ENCODE data around the gene TRIM67. TPM values are rescaled to one million over a fixed set of nuclear protein-coding genes. Genes with fewer than 3 reads are reported as not detected.

The TRIM67 gene
- total and polyA plus RNA-seq, 4 experiments from 2014 or later, result not detected

DNA sequence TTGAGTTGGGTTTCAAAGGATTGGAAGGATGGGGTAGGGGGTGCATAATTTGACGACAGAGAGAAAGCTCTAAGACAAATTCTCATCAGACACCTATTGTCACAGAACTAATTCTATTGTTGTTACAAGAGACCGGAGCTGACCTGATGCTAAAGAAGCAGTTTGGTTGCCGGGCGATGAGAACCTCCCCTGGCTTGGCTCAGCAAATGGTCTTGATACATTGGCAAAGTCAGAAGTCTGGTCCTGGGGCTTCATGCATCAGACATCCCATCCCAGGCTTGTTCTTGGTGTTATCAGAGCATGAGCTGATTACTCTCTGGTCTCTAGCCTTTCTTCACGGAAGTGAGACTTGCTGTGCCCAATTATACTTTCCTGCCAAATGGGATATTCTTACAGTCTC is 15.4 kb downstream of the TRIM67 start:
- no peak for DNase-seq
- Histone ChIP-seq H3K4me3 (ENCODE audit: low read length in 2 of 2) (no peak overlapping the region), H3K9me3 (ENCODE audit: control insufficient read depth in 1 of 2, low read length in 2 of 2) (no peaks in the 10 kb centered on the region), H3K4me1 (ENCODE audit: insufficient read depth, low read length) (no peaks in the 10 kb centered on the region), H3K27ac (ENCODE audit: low read depth, low read length) (no peak overlapping the region), H3K27me3 (ENCODE audit: insufficient read depth, low read length) (peaks cover 14% of the 10 kb centered on the region), H3K36me3 (ENCODE audit: insufficient read depth, low read length) (no peaks in the 10 kb centered on the region)
- Mint-ChIP-seq H3K4me3 (no peak overlapping the region), H3K4me1 (no peaks in the 10 kb centered on the region), H3K27ac (no peak overlapping the region), H3K27me3 (peaks cover 30 to 50% of the 10 kb centered on the region in 2 donors), H3K36me3 (no peaks in the 10 kb centered on the region), H3K9me3 (peaks cover 0 to 11% (median 0%) of the 10 kb centered on the region in 8 donors)
- intact Hi-C loops (cut with micrococcal nuclease), result no loop called here
- ChIA-PET CTCF (ENCODE audit: partially characterized antibody) (interaction anchor here (0.6 kb wide), 1 partner anchor 29 kb away, joined by 4 read pairs; no protein-coding TSS in a partner anchor), POLR2A (ENCODE audit: partially characterized antibody) (no interaction called here)

DNA sequence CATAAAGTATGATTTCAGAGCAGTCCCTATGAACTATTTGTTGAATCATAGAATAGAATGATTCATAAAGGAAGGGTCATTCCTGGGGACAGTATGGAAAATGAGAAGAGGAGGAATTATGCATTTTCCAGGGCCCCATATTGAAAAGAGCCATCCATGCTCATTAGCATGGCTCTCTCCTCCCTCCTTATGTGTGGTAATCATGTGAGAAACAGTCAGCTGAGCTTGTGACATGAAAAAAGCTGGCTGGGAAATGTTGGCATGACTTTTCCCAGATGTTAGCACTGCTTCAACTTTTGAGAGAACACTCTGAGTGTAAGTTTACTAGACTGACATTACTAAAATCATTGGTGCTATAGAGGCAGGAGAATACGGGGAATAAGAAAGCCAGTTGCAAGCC is 16.1 kb downstream of the TRIM67 start:
- Histone ChIP-seq H3K9me3 (ENCODE audit: control insufficient read depth in 1 of 2, low read length in 2 of 2) (no peaks in the 10 kb centered on the region), H3K4me3 (ENCODE audit: low read length in 2 of 2) (no peak overlapping the region), H3K36me3 (ENCODE audit: insufficient read depth, low read length) (no peaks in the 10 kb centered on the region), H3K27ac (ENCODE audit: low read depth, low read length) (no peak overlapping the region), H3K4me1 (ENCODE audit: insufficient read depth, low read length) (no peaks in the 10 kb centered on the region), H3K27me3 (ENCODE audit: insufficient read depth, low read length) (peaks cover 14% of the 10 kb centered on the region)
- no peaks in the 10 kb centered on the region for H3K4me1 Mint-ChIP-seq
- peaks cover 0 to 11% (median 0%) of the 10 kb centered on the region in 8 donors for H3K9me3 Mint-ChIP-seq
- ChIA-PET POLR2A (ENCODE audit: partially characterized antibody) (no interaction called here), CTCF (ENCODE audit: partially characterized antibody) (no interaction called here)
- DNase-seq, result no peak
- peaks cover 32 to 48% of the 10 kb centered on the region in 2 donors for H3K27me3 Mint-ChIP-seq
- no peaks in the 10 kb centered on the region for H3K36me3 Mint-ChIP-seq
- intact Hi-C loops (cut with micrococcal nuclease), result no loop called here
- no peak overlapping the region for H3K27ac Mint-ChIP-seq
- H3K4me3 Mint-ChIP-seq, result no peak overlapping the region

DNA sequence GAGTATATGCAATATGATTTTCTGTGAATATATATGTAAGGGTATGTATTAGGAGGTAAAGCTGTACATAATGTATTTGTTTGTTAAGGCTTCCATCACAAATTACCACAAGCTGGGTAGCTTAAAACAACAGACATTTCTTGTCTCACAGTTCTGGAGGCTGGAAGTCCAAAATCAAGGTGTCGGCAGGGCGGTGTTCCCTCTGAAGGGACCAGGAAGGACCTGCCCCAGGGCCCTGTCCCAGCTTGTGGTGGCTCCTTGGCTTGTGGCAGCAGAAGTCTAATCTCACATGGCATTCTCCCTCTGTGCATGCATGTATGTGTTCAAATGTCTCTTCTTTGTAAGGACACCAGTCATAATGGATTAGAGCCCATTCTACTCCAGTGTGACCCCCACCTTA is 17.1 kb downstream of the TRIM67 start:
- CTCF ChIA-PET (ENCODE audit: partially characterized antibody), result no interaction called here
- Mint-ChIP-seq H3K27me3 (peaks cover 35 to 50% of the 10 kb centered on the region in 2 donors), H3K27ac (no peak overlapping the region), H3K9me3 (peaks cover 0 to 11% (median 0%) of the 10 kb centered on the region in 8 donors), H3K36me3 (no peaks in the 10 kb centered on the region), H3K4me3 (no peak overlapping the region), H3K4me1 (no peaks in the 10 kb centered on the region)
- H3K9me3 ChIP-seq (ENCODE audit: control insufficient read depth in 1 of 2, low read length in 2 of 2), result no peaks in the 10 kb centered on the region
- no peaks in the 10 kb centered on the region for H3K36me3 ChIP-seq (ENCODE audit: insufficient read depth, low read length)
- H3K4me3 ChIP-seq (ENCODE audit: low read length in 2 of 2), result no peak overlapping the region
- no peak for DNase-seq
- intact Hi-C loops (cut with micrococcal nuclease), result no loop called here
- POLR2A ChIA-PET (ENCODE audit: partially characterized antibody), result no interaction called here
- no peaks in the 10 kb centered on the region for H3K4me1 ChIP-seq (ENCODE audit: insufficient read depth, low read length)
- H3K27me3 ChIP-seq (ENCODE audit: insufficient read depth, low read length), result peaks cover 14% of the 10 kb centered on the region
- no peak overlapping the region for H3K27ac ChIP-seq (ENCODE audit: low read depth, low read length)

- Mint-ChIP-seq H3K27me3 (peaks cover 36 to 48% of the 10 kb centered on the region in 2 donors), H3K9me3 (peaks cover 0 to 11% (median 0%) of the 10 kb centered on the region in 8 donors), H3K36me3 (no peaks in the 10 kb centered on the region), H3K4me3 (no peak overlapping the region), H3K4me1 (no peaks in the 10 kb centered on the region), H3K27ac (no peak overlapping the region)
- ChIA-PET POLR2A (ENCODE audit: partially characterized antibody) (no interaction called here), CTCF (ENCODE audit: partially characterized antibody) (no interaction called here)
- Histone ChIP-seq H3K4me3 (ENCODE audit: low read length in 2 of 2) (no peak overlapping the region), H3K36me3 (ENCODE audit: insufficient read depth, low read length) (no peaks in the 10 kb centered on the region), H3K27me3 (ENCODE audit: insufficient read depth, low read length) (peaks cover 14% of the 10 kb centered on the region), H3K4me1 (ENCODE audit: insufficient read depth, low read length) (no peaks in the 10 kb centered on the region), H3K9me3 (ENCODE audit: control insufficient read depth in 1 of 2, low read length in 2 of 2) (no peaks in the 10 kb centered on the region), H3K27ac (ENCODE audit: low read depth, low read length) (no peak overlapping the region)
- intact Hi-C loops (cut with micrococcal nuclease), result no loop called here
- DNase-seq, result no peak
Observed at GRCh38 chr1:231180034-231180433, 18.2 kb downstream of the TRIM67 start.

- H3K27ac ChIP-seq (ENCODE audit: low read depth, low read length), result no peak overlapping the region
- intact Hi-C loops (cut with micrococcal nuclease), result no loop called here
- Mint-ChIP-seq H3K4me3 (no peak overlapping the region), H3K27me3 (peaks cover 41 to 45% of the 10 kb centered on the region in 2 donors), H3K27ac (no peak overlapping the region), H3K9me3 (peaks cover 0 to 11% (median 0%) of the 10 kb centered on the region in 8 donors), H3K4me1 (no peaks in the 10 kb centered on the region), H3K36me3 (no peaks in the 10 kb centered on the region)
- no peak overlapping the region for H3K4me3 ChIP-seq (ENCODE audit: low read length in 2 of 2)
- H3K36me3 ChIP-seq (ENCODE audit: insufficient read depth, low read length), result no peaks in the 10 kb centered on the region
- H3K27me3 ChIP-seq (ENCODE audit: insufficient read depth, low read length), result peaks cover 14% of the 10 kb centered on the region
- H3K4me1 ChIP-seq (ENCODE audit: insufficient read depth, low read length), result no peaks in the 10 kb centered on the region
- no peak for DNase-seq
- ChIA-PET CTCF (ENCODE audit: partially characterized antibody) (no interaction called here), POLR2A (ENCODE audit: partially characterized antibody) (no interaction called here)
- H3K9me3 ChIP-seq (ENCODE audit: control insufficient read depth in 1 of 2, low read length in 2 of 2), result no peaks in the 10 kb centered on the region
Observed at GRCh38 chr1:231181271-231181670, 19.4 kb downstream of the TRIM67 start.

GRCh38 chr1:231182317-231182716 is 20.5 kb downstream of the TRIM67 start:
- Histone ChIP-seq H3K4me1 (ENCODE audit: insufficient read depth, low read length) (no peaks in the 10 kb centered on the region), H3K36me3 (ENCODE audit: insufficient read depth, low read length) (no peaks in the 10 kb centered on the region), H3K4me3 (ENCODE audit: low read length in 2 of 2) (no peak overlapping the region), H3K27me3 (ENCODE audit: insufficient read depth, low read length) (peaks cover 14% of the 10 kb centered on the region), H3K9me3 (ENCODE audit: control insufficient read depth in 1 of 2, low read length in 2 of 2) (no peaks in the 10 kb centered on the region), H3K27ac (ENCODE audit: low read depth, low read length) (no peak overlapping the region)
- Mint-ChIP-seq H3K4me1 (no peaks in the 10 kb centered on the region), H3K27ac (no peak overlapping the region), H3K27me3 (peaks cover 37 to 44% of the 10 kb centered on the region in 2 donors), H3K36me3 (no peaks in the 10 kb centered on the region), H3K4me3 (no peak overlapping the region), H3K9me3 (peaks cover 0 to 11% (median 0%) of the 10 kb centered on the region in 8 donors)
- ChIA-PET POLR2A (ENCODE audit: partially characterized antibody) (no interaction called here), CTCF (ENCODE audit: partially characterized antibody) (no interaction called here)
- intact Hi-C loops (cut with micrococcal nuclease), result no loop called here
- DNase-seq, result no peak

GRCh38 chr1:231183639-231184590 is 22.1 kb downstream of the TRIM67 start:
- no peaks in the 10 kb centered on the region for H3K36me3 Mint-ChIP-seq
- H3K9me3 ChIP-seq (ENCODE audit: control insufficient read depth in 1 of 2, low read length in 2 of 2), result no peaks in the 10 kb centered on the region
- intact Hi-C loops (cut with micrococcal nuclease), result no loop called here
- peaks cover 0 to 5% (median 0%) of the 10 kb centered on the region in 8 donors for H3K9me3 Mint-ChIP-seq
- no peak overlapping the region for H3K27ac Mint-ChIP-seq
- POLR2A ChIA-PET (ENCODE audit: partially characterized antibody), result no interaction called here
- peaks cover 18% of the 10 kb centered on the region for H3K27me3 ChIP-seq (ENCODE audit: insufficient read depth, low read length)
- no peak for DNase-seq
- no peaks in the 10 kb centered on the region for H3K4me1 Mint-ChIP-seq
- H3K36me3 ChIP-seq (ENCODE audit: insufficient read depth, low read length), result no peaks in the 10 kb centered on the region
- no peaks in the 10 kb centered on the region for H3K4me1 ChIP-seq (ENCODE audit: insufficient read depth, low read length)
- peaks cover 38 to 41% of the 10 kb centered on the region in 2 donors for H3K27me3 Mint-ChIP-seq
- no peak overlapping the region for H3K27ac ChIP-seq (ENCODE audit: low read depth, low read length)
- H3K4me3 ChIP-seq (ENCODE audit: low read length in 2 of 2), result no peak overlapping the region
- CTCF ChIA-PET (ENCODE audit: partially characterized antibody), result interaction anchor here (0.9 kb wide), 1 partner anchor 27 kb away, joined by 3 read pairs; no protein-coding TSS in a partner anchor
- H3K4me3 Mint-ChIP-seq, result no peak overlapping the region

Measured in CD4-positive, alpha-beta memory T cell (primary cell).